OCI-LY7 (cell line): ENCODE measurements around the gene RHBDF1. TPM values are rescaled to one million over a fixed set of nuclear protein-coding genes. Genes with fewer than 3 reads are reported as not detected.
A peak's percentile ranks its signal among the peaks of the same experiment; 100 is the strongest.

Source experiments
- BruUV-seq: library from RNA; stranded (reverse); fragments of 400-500 nt; replicated peaks from 2 replicates; lab custom pipeline; 2021; lab: Mats Ljungman, UMichigan
- CTCF ChIA-PET: fragments of 300-600 bp; sonication (Branson Sonifier 250); formaldehyde crosslinking; loops from one replicate; lab custom pipeline; 2022; ENCODE audit warnings: antibody characterized with exemption; ENCODE audit not compliant: unreplicated experiment; lab: Charles Lee
- POLR2A ChIA-PET: fragments of 300-600 bp; sonication (Branson Sonifier 250); formaldehyde crosslinking; loops from one replicate; lab custom pipeline; 2022; ENCODE audit warnings: antibody characterized with exemption; lab: Charles Lee
- DNase-seq: peaks from one replicate; pipeline ENCODE4 v3.0.0-alpha.2; 2015; ENCODE audit warnings: low spot score
- H2AFZ ChIP-seq: fragments of 200-600 bp; sonication (generic), shearing (Covaris generic); 2 replicates; pipeline ENCODE4 v1.6.1; 2014; ENCODE audit warnings: mild to moderate bottlenecking, antibody characterized with exemption, low read length, moderate library complexity
- H3K27ac ChIP-seq: fragments of 200-600 bp; sonication (generic); 2 replicates; pipeline ENCODE4 v1.5.1; 2014; ENCODE audit warnings: mixed run types, low read depth, mild to moderate bottlenecking, moderate library complexity, low read length, inconsistent platforms; ENCODE audit not compliant: poor library complexity, severe bottlenecking
- H3K36me3 ChIP-seq: fragments of 200-600 bp; sonication (generic); 2 replicates; pipeline ENCODE4 v1.6.1; 2014; ENCODE audit warnings: mild to moderate bottlenecking, antibody characterized with exemption, low read length, moderate library complexity, mixed read lengths; ENCODE audit not compliant: insufficient read depth
- H3K4me1 ChIP-seq: fragments of 200-600 bp; sonication (generic); 2 replicates; pipeline ENCODE4 v1.5.1; 2014; ENCODE audit warnings: mild to moderate bottlenecking, low read length; ENCODE audit not compliant: insufficient read depth, poor library complexity, severe bottlenecking
- H3K4me2 ChIP-seq: fragments of 200-600 bp; sonication (generic); 2 replicates; pipeline ENCODE4 v1.6.1; 2014; ENCODE audit warnings: mild to moderate bottlenecking, low read length
- H3K4me3 ChIP-seq: fragments of 200-600 bp; sonication (generic); 2 replicates; pipeline ENCODE4 v1.5.1; 2014; ENCODE audit warnings: mild to moderate bottlenecking, low read depth, low read length; ENCODE audit not compliant: poor library complexity, severe bottlenecking
- H3K79me2 ChIP-seq: fragments of 200-600 bp; sonication (generic); 2 replicates; pipeline ENCODE4 v1.6.1; 2016; ENCODE audit warnings: low read depth, mild to moderate bottlenecking, low read length, moderate library complexity, mixed read lengths; ENCODE audit not compliant: insufficient read depth
- H3K9me2 ChIP-seq: fragments of 200-600 bp; sonication (generic); 2 replicates; pipeline ENCODE4 v1.6.1; 2016; ENCODE audit warnings: mild to moderate bottlenecking, low read length, mixed read lengths; ENCODE audit not compliant: insufficient read depth
- H3K9me3 ChIP-seq: fragments of 200-600 bp; sonication (generic); 2 replicates; pipeline ENCODE4 v1.6.1; 2014; ENCODE audit warnings: mild to moderate bottlenecking, mixed run types, low read length, mixed read lengths
- H4K20me1 ChIP-seq: fragments of 200-600 bp; sonication (generic); 2 replicates; pipeline ENCODE4 v1.6.1; 2014; ENCODE audit warnings: mild to moderate bottlenecking, antibody characterized with exemption, low read length, moderate library complexity, mixed read lengths; ENCODE audit not compliant: insufficient read depth
- EZH2phosphoT487 ChIP-seq: fragments of 200-600 bp; sonication (generic); IDR thresholded peaks from 2 replicates; pipeline ENCODE4 v1.6.1; 2018; ENCODE audit warnings: low read depth, borderline replicate concordance, mild to moderate bottlenecking, mixed run types, antibody characterized with exemption, low read length, moderate library complexity, mixed read lengths
- intact Hi-C: fragments of 100-400 bp; cut with micrococcal nuclease; formaldehyde crosslinking; loops from one replicate; pipeline ENCODE4 v1.10.0; 2022; ENCODE audit not compliant: unreplicated experiment
- total RNA-seq, 2 experiments: library from RNA; depleted of rRNA in 1 of 2; stranded (reverse); fragments of >200 nt in 1 of 2; shearing (Covaris generic) in 1 of 2; gene quantifications; 2 replicates each; pipeline ENCODE4 v1.2.3, GENCODE V29; 2014 to 2022
- TF ChIP-seq, protein P1 (sequence below): fragments of 200-600 bp; sonication (generic); conservative IDR thresholded peaks from 2 replicates; pipeline ENCODE4 v1.5.1; 2014; ENCODE audit warnings: mild to moderate bottlenecking, antibody characterized with exemption, low read length, moderate library complexity, mixed read lengths

The RHBDF1 gene
- total RNA-seq, 2 experiments from 2014 or later: 0.13 to 0.68 TPM

- Histone ChIP-seq H3K79me2 (no peaks in the 10 kb centered on the region), H3K9me3 (no peaks in the 10 kb centered on the region), H3K4me2 (peak overlapping the region; percentile 92), H3K4me1 (peaks cover 29% of the 10 kb centered on the region), H3K9me2 (no peaks in the 10 kb centered on the region), H3K36me3 (peaks cover 3% of the 10 kb centered on the region; the same call in 1 of the 2 replicates), H3K27ac (no peak overlapping the region), H3K4me3 (peak overlapping the region; percentile 86), H2AFZ (no peak overlapping the region), H4K20me1 (no peaks in the 10 kb centered on the region)
- no TSS peak for BruUV-seq
- TF ChIP-seq EZH2phosphoT487: no peak
- TF ChIP-seq, protein P1, sequence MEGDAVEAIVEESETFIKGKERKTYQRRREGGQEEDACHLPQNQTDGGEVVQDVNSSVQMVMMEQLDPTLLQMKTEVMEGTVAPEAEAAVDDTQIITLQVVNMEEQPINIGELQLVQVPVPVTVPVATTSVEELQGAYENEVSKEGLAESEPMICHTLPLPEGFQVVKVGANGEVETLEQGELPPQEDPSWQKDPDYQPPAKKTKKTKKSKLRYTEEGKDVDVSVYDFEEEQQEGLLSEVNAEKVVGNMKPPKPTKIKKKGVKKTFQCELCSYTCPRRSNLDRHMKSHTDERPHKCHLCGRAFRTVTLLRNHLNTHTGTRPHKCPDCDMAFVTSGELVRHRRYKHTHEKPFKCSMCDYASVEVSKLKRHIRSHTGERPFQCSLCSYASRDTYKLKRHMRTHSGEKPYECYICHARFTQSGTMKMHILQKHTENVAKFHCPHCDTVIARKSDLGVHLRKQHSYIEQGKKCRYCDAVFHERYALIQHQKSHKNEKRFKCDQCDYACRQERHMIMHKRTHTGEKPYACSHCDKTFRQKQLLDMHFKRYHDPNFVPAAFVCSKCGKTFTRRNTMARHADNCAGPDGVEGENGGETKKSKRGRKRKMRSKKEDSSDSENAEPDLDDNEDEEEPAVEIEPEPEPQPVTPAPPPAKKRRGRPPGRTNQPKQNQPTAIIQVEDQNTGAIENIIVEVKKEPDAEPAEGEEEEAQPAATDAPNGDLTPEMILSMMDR: 0 out of 2 replicates have a peak, but pooled peaks have one; percentile 28
- peak; percentile 33 for DNase-seq
- ChIA-PET POLR2A (no interaction called here), CTCF (no interaction called here)
- intact Hi-C loops: loop anchor here (2.0 kb wide), 1 partner anchor 23 kb away; the partner anchor contains the start of genes POLR3K and SNRNP25
Measured at GRCh38 chr16:75580-76501, 3.4 kb upstream of the RHBDF1 start.

- BruUV-seq: no TSS peak
- peaks cover 29% of the 10 kb centered on the region for H3K4me1 ChIP-seq
- H3K9me3 ChIP-seq: no peaks in the 10 kb centered on the region
- TF ChIP-seq EZH2phosphoT487: no peak
- TF ChIP-seq, protein P1: no peak
- H3K27ac ChIP-seq: no peak overlapping the region
- CTCF ChIA-PET: no interaction called here
- H3K4me2 ChIP-seq: no peak overlapping the region
- DNase-seq: no peak
- H3K36me3 ChIP-seq: peaks cover 3% of the 10 kb centered on the region; the same call in 1 of the 2 replicates
- H3K79me2 ChIP-seq: no peaks in the 10 kb centered on the region
- no peak overlapping the region for H3K4me3 ChIP-seq
- H2AFZ ChIP-seq: no peak overlapping the region
- no peaks in the 10 kb centered on the region for H4K20me1 ChIP-seq
- POLR2A ChIA-PET: no interaction called here
- intact Hi-C loops: no loop called here
- H3K9me2 ChIP-seq: no peaks in the 10 kb centered on the region
Measured at GRCh38 chr16:74747-75334, 2.4 kb upstream of the RHBDF1 start.
